GM13977 (cell line): Measurements from ENCODE around the gene ASTL.
A peak's percentile ranks its signal among the peaks of the same experiment; 100 is the strongest.
"Not testable (repeated sequence)": the region's sequence is repeated elsewhere in the genome, so short reads cannot be mapped to it uniquely, and the experiment has no call there.

Experiments
- DNase-seq: peaks from one replicate; pipeline ENCODE4 v3.0.0; 2012; ENCODE audit warnings: low spot score
- CTCF ChIP-seq: IDR thresholded peaks from 2 replicates; pipeline ENCODE4 v1.5.1; 2012; ENCODE audit warnings: mild to moderate bottlenecking, control low read depth; ENCODE audit not compliant: insufficient read depth; ENCODE audit errors: extremely low read depth, missing control alignments
- in situ Hi-C: fragments of 300-500 bp; cut with MboI; formaldehyde crosslinking; loops from one replicate; pipeline ENCODE4 v1.12.0; 2022; ENCODE audit warnings: low sequenced_read_pairs, low pct_unique_long_range_greater_than_20kb, mixed read lengths, inconsistent platforms; ENCODE audit not compliant: unreplicated experiment

The ASTL gene

GRCh38 chr2:96161898-96162297 lies 23.6 kb upstream of the ASTL start:
- TF ChIP-seq CTCF = no peak
- no peak for DNase-seq
- in situ Hi-C loops = no loop called here

- in situ Hi-C loops, DNase-seq: not testable (repeated sequence)
These were observed 22.1 kb upstream of the ASTL start for GRCh38 chr2:96160366-96160765.

GRCh38 chr2:96159084-96159830 lies 21.0 kb upstream of the ASTL start:
- no peak for DNase-seq
- TF ChIP-seq CTCF = no peak
- in situ Hi-C loops = no loop called here

- in situ Hi-C loops = no loop called here
- no peak for DNase-seq
- TF ChIP-seq CTCF = no peak
These were observed 20.2 kb upstream of the ASTL start for GRCh38 chr2:96158554-96158940.

- in situ Hi-C loops = no loop called here
- no peak for TF ChIP-seq CTCF
- DNase-seq = peak; percentile 81
These were observed 19.6 kb upstream of the ASTL start for GRCh38 chr2:96157649-96158553.

- no peak for DNase-seq
- no peak for TF ChIP-seq CTCF
- in situ Hi-C loops = no loop called here
These were observed 18.8 kb upstream of the ASTL start for GRCh38 chr2:96156926-96157648.
